Erythroblast (primary cell): ENCODE measurements around the gene LAMTOR5.
"Not testable (repeated sequence)": the region's sequence is repeated elsewhere in the genome, so short reads cannot be mapped to it uniquely, and the experiment has no call there.

Experiments used
- GATA1 ChIP-seq: IDR thresholded peaks from 2 replicates; pipeline ENCODE4 v1.6.1; 2011; ENCODE audit warnings: low read depth, mild to moderate bottlenecking, control low read depth, low read length, moderate library complexity
- POLR2A ChIP-seq: IDR thresholded peaks from 2 replicates; pipeline ENCODE4 v1.6.1; 2011; ENCODE audit warnings: mild to moderate bottlenecking, low read length

DNA sequence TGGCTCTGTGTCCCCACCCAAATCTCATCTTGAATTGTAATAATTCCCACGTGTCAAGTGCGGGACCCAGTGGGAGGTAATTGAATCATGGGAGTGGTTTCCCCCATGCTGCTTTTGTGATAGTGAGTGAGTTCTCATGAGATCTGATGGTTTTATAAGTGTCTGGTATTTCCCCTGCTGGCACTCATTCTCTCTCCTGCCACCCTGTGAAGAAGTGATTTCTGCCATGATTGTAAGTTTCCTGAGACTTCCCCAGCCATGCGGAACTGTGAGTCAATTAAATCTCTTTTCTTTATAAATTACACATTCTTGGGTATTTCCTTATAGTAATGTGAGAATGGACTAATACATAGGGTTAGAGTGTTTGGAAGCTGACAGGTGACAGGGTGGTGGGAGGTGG, 32.4 kb upstream of the LAMTOR5 start:
- TF ChIP-seq POLR2A, GATA1: not testable (repeated sequence)
